ENCODE data around the gene SACM1L.

The SACM1L gene

GRCh38 chr3:45793482-45794176 lies 104.4 kb downstream of the SACM1L start:
- peaks cover 18% of the 10 kb centered on the region for H3K27me3 ChIP-seq (ENCODE audit: control insufficient read depth, insufficient read depth, low read length)
- no peak overlapping the region for H3K27ac ChIP-seq (ENCODE audit: low read depth, low read length)
- H3K4me1 ChIP-seq (ENCODE audit: control insufficient read depth, insufficient read depth, low read length): no peaks in the 10 kb centered on the region
- H3K36me3 ChIP-seq (ENCODE audit: control insufficient read depth, insufficient read depth, low read length): no peaks in the 10 kb centered on the region
- no peak overlapping the region for H3K9ac ChIP-seq (ENCODE audit: low read length)
- no peak overlapping the region for H3K4me3 ChIP-seq (ENCODE audit: low read length)

- Histone ChIP-seq H3K9ac (ENCODE audit: low read length) (no peak overlapping the region), H3K4me3 (ENCODE audit: low read length) (no peak overlapping the region), H3K4me1 (ENCODE audit: control insufficient read depth, insufficient read depth, low read length) (no peaks in the 10 kb centered on the region), H3K27ac (ENCODE audit: low read depth, low read length) (no peak overlapping the region), H3K27me3 (ENCODE audit: control insufficient read depth, insufficient read depth, low read length) (peaks cover 18% of the 10 kb centered on the region), H3K36me3 (ENCODE audit: control insufficient read depth, insufficient read depth, low read length) (no peaks in the 10 kb centered on the region)
Measured at GRCh38 chr3:45794177-45794560, 105.0 kb downstream of the SACM1L start.

- Histone ChIP-seq H3K9ac (ENCODE audit: low read length) (no peak overlapping the region), H3K27ac (ENCODE audit: low read depth, low read length) (no peak overlapping the region), H3K27me3 (ENCODE audit: control insufficient read depth, insufficient read depth, low read length) (peaks cover 18% of the 10 kb centered on the region), H3K36me3 (ENCODE audit: control insufficient read depth, insufficient read depth, low read length) (no peaks in the 10 kb centered on the region), H3K4me3 (ENCODE audit: low read length) (no peak overlapping the region), H3K4me1 (ENCODE audit: control insufficient read depth, insufficient read depth, low read length) (no peaks in the 10 kb centered on the region)
Measured at GRCh38 chr3:45794660-45795059, 105.5 kb downstream of the SACM1L start.
